ENCODE data around the gene TNS3.

TNS3 gene

GRCh38 chr7:47326220-47326619 lies 255.7 kb downstream of the TNS3 start:
- peak; percentile 62 for TF ChIP-seq CTCF (IDR thresholded peaks at IDR 0.05; ENCODE audit: low read depth, low read length)
- DNase-seq (ENCODE audit: low read depth, low spot score) = peak; percentile 87
- peak overlapping the region; percentile 43 for H3K4me3 ChIP-seq (ENCODE audit: low read depth, low read length)
- in situ Hi-C loops (cut with HindIII; ENCODE audit: low sequenced_read_pairs) = no loop called here

- no peak for DNase-seq (ENCODE audit: low read depth, low spot score)
- no peak for TF ChIP-seq CTCF (IDR thresholded peaks at IDR 0.05; ENCODE audit: low read depth, low read length)
- no peak overlapping the region for H3K4me3 ChIP-seq (ENCODE audit: low read depth, low read length)
- in situ Hi-C loops (cut with HindIII; ENCODE audit: low sequenced_read_pairs) = no loop called here
Observed at GRCh38 chr7:47325337-47325736, 256.6 kb downstream of the TNS3 start.

- no peak for DNase-seq (ENCODE audit: low read depth, low spot score)
- in situ Hi-C loops (cut with HindIII; ENCODE audit: low sequenced_read_pairs) = no loop called here
- TF ChIP-seq CTCF (IDR thresholded peaks at IDR 0.05; ENCODE audit: low read depth, low read length) = no peak
- H3K4me3 ChIP-seq (ENCODE audit: low read depth, low read length) = no peak overlapping the region
Observed at GRCh38 chr7:47323904-47324303, 258.0 kb downstream of the TNS3 start.

DNA sequence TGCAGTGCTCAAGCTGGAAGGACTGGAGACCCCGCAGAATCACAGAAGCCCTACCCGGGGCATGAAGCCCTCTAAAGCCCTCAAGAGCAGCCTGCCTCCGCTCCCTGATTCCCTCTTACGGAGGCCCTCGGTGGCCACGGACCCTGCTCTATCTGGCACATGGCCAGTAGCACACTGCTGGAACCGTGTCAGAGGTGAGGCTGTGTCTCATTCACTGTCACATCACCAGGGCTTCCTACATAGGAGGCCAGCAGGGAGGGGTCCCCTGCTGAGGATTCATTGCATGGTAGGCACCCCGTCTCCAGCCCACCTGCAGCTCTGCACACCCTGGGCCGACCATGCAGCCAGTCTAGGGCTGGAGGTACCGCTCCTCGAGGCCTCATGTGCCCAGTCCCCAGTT lies 259.2 kb downstream of the TNS3 start:
- no peak overlapping the region for H3K4me3 ChIP-seq (ENCODE audit: low read depth, low read length)
- no peak for TF ChIP-seq CTCF (IDR thresholded peaks at IDR 0.05; ENCODE audit: low read depth, low read length)
- DNase-seq (ENCODE audit: low read depth, low spot score) = no peak
- in situ Hi-C loops (cut with HindIII; ENCODE audit: low sequenced_read_pairs) = no loop called here

DNA sequence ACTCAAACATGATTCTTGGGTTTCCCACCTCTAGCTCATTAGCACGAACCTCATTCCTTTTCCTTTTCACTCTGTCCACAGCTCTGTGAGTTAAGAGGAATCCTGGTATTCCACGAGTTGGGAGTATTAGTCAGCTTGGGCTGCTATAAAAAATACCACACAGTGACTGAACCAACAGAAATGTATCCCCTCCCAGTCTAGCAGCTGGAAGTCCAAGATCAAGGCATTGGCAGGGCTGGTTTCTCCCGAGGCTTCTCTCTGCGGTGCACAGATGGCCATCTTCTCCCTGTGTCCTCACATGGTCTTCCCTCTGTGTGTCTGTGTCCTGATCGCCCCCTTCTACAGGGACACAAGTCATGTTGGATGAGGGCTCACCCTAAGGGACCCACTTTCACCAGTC lies 261.6 kb downstream of the TNS3 start:
- H3K4me3 ChIP-seq (ENCODE audit: low read depth, low read length) = no peak overlapping the region
- TF ChIP-seq CTCF (IDR thresholded peaks at IDR 0.05; ENCODE audit: low read depth, low read length) = no peak
- in situ Hi-C loops (cut with HindIII; ENCODE audit: low sequenced_read_pairs) = no loop called here
- DNase-seq (ENCODE audit: low read depth, low spot score) = no peak

DNA sequence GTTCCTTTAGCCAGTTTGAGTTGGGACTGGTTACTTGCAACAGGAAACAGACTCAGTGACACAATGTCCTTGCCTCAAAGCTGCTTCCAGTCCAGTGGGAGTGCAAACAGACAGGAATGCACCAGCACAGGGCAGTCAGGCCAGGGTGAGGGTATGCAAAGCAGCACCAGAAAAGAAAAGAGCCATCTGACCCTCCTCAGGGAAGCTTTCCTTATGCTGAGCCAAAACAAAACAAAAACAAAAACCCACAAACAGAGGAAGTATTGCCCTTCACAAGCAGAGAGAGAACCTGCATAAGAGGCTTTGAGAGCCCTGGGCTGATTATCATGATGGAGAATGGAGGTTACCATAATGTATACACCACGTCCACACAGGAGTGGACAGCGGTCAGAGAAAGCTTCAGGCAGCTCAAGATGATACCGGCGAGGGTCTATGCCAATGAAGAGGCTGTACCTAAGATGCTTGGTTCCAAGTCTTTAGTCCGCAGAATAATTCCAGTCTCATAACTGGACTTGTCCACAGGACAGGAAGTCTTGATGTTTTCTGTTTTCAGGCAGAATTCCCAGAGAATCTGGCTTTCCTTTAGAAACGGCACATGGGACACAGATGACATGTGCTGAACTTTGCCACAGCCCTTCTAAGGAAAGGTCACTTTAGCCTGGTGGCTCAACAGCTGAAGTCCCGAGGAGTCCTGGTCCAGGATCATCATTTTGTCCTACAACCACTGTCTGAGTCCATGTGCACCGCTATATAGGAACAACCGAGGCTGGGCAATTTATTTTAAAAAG lies 263.3 kb downstream of the TNS3 start:
- H3K4me3 ChIP-seq (ENCODE audit: low read depth, low read length) = no peak overlapping the region
- DNase-seq (ENCODE audit: low read depth, low spot score) = no peak
- no peak for TF ChIP-seq CTCF (IDR thresholded peaks at IDR 0.05; ENCODE audit: low read depth, low read length)
- in situ Hi-C loops (cut with HindIII; ENCODE audit: low sequenced_read_pairs) = no loop called here
